H1 (cell line): Measurements from ENCODE around the gene OR51E1. TPM values are rescaled to one million over a fixed set of nuclear protein-coding genes. Genes with fewer than 3 reads are reported as not detected.

Source experiments
- CHD7 ChIP-seq: fragments of 300-600 bp; sonication (generic); IDR thresholded peaks from 2 replicates; pipeline ENCODE4 v1.7.1; 2012; ENCODE audit warnings: low read length, moderate library complexity, mild to moderate bottlenecking, inconsistent platforms; ENCODE audit not compliant: insufficient replicate concordance
- polyA plus RNA-seq, 7 experiments: library from polyadenylated mRNA; depleted of rRNA in 3 of 7; stranded (reverse) in 5 of 7; unstranded in 2 of 7; fragments of >200 nt in 5 of 7; fragments of 200-250 nt in 2 of 7; gene quantifications; 1 replicate in 5 of 7; 2 replicates in 1 of 7; 4 replicates in 1 of 7; pipeline versions ENCODE4 v1.2.1 to v1.2.3, GENCODE V29; 2011 to 2013; ENCODE audit warnings: missing spikeins in 2 of 7, mixed read lengths in 2 of 7
- total RNA-seq: library from RNA; stranded (reverse); fragmentation: NEBNext Ultra II Directional; extraction: Animal tissue kit (Norgen Biotek cat#: 25700); gene quantifications from 2 replicates; pipeline ENCODE4 v1.2.1, GENCODE V29; 2021

OR51E1 gene
- total and polyA plus RNA-seq, 2 of the 8 experiments (the other 6 are each of a cell fraction or from before 2014, with no cell fraction given): not detected

GRCh38 chr11:4647766-4648165 lies 4.0 kb downstream of the OR51E1 start (continued):
- TF ChIP-seq CHD7: no peak
